Fibroblast of pulmonary artery (primary cell): Measurements from ENCODE around the gene SYCE1.
A peak's percentile ranks its signal among the peaks of the same experiment; 100 is the strongest.
"Not testable (repeated sequence)": the region's sequence is repeated elsewhere in the genome, so short reads cannot be mapped to it uniquely, and the experiment has no call there.

Experiments
- DNase-seq: peaks from one replicate; pipeline ENCODE4 v3.0.0-alpha.2; 2010; ENCODE audit warnings: low read depth
- H3K4me3 ChIP-seq: replicated peaks from 2 replicates; pipeline ENCODE4 v1.5.1; 2011; ENCODE audit warnings: low read depth, mild to moderate bottlenecking, control low read depth, low read length, moderate library complexity
- CTCF ChIP-seq: IDR thresholded peaks from 2 replicates; pipeline ENCODE4 v1.5.1; 2011; ENCODE audit warnings: mild to moderate bottlenecking, control low read depth, low read length, inconsistent platforms; ENCODE audit errors: missing control alignments

Gene SYCE1

GRCh38 chr10:133523631-133524203, 41.7 kb downstream of the SYCE1 start:
- DNase-seq, result no peak
- TF ChIP-seq CTCF, result no peak

GRCh38 chr10:133520193-133520738, 45.1 kb downstream of the SYCE1 start:
- peak overlapping the region; percentile 30 for H3K4me3 ChIP-seq
- peak; percentile 55 for TF ChIP-seq CTCF
- peak; percentile 41 for DNase-seq

More at GRCh38 chr10:133523631-133524203, 41.7 kb downstream of the SYCE1 start:
- no peak overlapping the region for H3K4me3 ChIP-seq

- not testable (repeated sequence) for DNase-seq, H3K4me3 ChIP-seq
Measured at GRCh38 chr10:133518517-133518916, 46.9 kb downstream of the SYCE1 start.

- no peak for TF ChIP-seq CTCF
- no peak overlapping the region for H3K4me3 ChIP-seq
- no peak for DNase-seq
Measured at GRCh38 chr10:133516057-133516456, 49.3 kb downstream of the SYCE1 start.

- no peak overlapping the region for H3K4me3 ChIP-seq
- no peak for DNase-seq
- TF ChIP-seq CTCF, result no peak
Measured at GRCh38 chr10:133515471-133515870, 49.9 kb downstream of the SYCE1 start.

- no peak for TF ChIP-seq CTCF
- DNase-seq, result no peak
- H3K4me3 ChIP-seq, result no peak overlapping the region
Measured at GRCh38 chr10:133511907-133512528, 53.4 kb downstream of the SYCE1 start.

GRCh38 chr10:133511408-133511807, 54.0 kb downstream of the SYCE1 start:
- TF ChIP-seq CTCF, result no peak
- no peak for DNase-seq
- H3K4me3 ChIP-seq, result no peak overlapping the region
